GM10266 (cell line): Measurements from ENCODE around the gene PREB.
"Not testable (repeated sequence)": the region's sequence is repeated elsewhere in the genome, so short reads cannot be mapped to it uniquely, and the experiment has no call there.

ENCODE experiments used
- DNase-seq: peaks from one replicate; pipeline ENCODE4 v3.0.0; 2012; ENCODE audit errors: extremely low spot score
- TF ChIP-seq, protein P1 (sequence below): IDR thresholded peaks from 2 replicates; pipeline ENCODE4 v1.5.1; 2012; ENCODE audit warnings: mild to moderate bottlenecking, low read depth; ENCODE audit not compliant: control insufficient read depth, insufficient read depth; ENCODE audit errors: missing control alignments

The PREB gene

GRCh38 chr2:27122791-27123190, 11.6 kb downstream of the PREB start:
- no peak for DNase-seq
- TF ChIP-seq, protein P1, sequence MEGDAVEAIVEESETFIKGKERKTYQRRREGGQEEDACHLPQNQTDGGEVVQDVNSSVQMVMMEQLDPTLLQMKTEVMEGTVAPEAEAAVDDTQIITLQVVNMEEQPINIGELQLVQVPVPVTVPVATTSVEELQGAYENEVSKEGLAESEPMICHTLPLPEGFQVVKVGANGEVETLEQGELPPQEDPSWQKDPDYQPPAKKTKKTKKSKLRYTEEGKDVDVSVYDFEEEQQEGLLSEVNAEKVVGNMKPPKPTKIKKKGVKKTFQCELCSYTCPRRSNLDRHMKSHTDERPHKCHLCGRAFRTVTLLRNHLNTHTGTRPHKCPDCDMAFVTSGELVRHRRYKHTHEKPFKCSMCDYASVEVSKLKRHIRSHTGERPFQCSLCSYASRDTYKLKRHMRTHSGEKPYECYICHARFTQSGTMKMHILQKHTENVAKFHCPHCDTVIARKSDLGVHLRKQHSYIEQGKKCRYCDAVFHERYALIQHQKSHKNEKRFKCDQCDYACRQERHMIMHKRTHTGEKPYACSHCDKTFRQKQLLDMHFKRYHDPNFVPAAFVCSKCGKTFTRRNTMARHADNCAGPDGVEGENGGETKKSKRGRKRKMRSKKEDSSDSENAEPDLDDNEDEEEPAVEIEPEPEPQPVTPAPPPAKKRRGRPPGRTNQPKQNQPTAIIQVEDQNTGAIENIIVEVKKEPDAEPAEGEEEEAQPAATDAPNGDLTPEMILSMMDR, result no peak

DNA sequence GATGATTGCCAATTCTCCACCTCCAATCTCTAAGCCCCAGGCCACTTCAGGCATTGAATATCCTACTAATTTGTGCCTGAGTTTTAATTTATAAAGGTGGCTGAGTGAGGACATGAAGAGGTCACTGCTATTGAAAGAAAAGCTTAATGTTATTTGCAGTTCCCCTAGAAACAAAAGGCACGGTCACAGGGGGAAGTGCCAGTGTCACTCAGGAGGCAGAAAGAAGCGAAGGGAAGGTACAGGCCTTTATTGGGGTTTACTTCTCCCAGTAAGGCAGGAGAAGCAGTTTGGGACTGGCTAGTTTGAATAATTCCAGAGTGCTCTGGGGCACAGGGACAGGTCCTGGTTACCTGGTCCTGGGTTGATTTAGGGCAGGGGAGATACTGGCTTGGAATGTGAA, 12.5 kb downstream of the PREB start:
- DNase-seq, result no peak
- TF ChIP-seq, protein P1, result no peak

DNA sequence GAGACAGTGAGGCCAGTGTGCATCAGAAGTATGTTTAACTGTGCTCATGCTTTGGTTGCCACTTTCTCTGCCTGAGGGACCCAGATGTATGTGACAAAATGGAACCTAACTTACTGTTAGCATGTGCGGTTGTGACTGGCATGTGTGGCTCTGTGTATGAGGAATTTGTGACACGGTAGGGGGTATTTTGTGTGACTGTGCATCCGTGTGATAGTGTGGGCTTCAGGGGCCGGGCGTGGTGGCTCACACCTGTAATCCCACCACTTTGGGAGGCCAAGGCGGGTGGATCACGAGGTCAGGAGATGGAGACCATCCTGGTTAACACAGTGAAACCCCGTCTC, 15.1 kb downstream of the PREB start:
- not testable (repeated sequence) for DNase-seq

GRCh38 chr2:27118525-27119329, 15.7 kb downstream of the PREB start, which contains the start of gene CGREF1:
TSS of gene CGREF1 (minus strand) at chr2:27119128. CDS start at chr2:27104366, 14,762 bp downstream.
- no peak for DNase-seq
- TF ChIP-seq, protein P1, result no peak

DNA sequence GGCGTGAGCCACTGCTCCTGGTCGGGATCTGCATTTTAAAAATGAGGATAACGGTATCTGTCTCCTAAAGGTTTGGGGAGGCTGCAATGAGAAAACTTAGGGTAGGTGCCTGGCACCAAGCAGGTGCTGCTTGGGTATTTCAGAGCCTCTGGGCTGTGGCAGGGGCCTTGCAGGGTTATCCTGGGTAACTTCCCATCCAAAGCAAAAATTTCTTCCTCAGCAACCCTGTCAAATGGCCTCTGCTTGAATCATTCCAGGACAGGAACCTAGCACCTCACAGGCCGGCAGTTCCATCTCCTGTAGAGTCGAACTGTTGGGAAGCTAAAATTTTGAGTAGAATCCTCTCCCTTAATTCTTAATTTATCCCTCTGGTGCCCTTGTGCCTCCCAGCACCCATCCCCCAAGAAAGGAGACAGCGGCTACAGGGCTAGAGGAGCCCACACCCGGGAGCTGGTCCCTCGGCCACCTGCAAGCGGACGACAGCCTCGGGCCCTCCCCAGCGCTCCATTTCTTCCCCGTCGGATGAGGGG, 16.4 kb downstream of the PREB start:
- DNase-seq, result no peak
- TF ChIP-seq, protein P1, result no peak

- no peak for DNase-seq
Measured at GRCh38 chr2:27115519-27115918, 18.9 kb downstream of the PREB start.

GRCh38 chr2:27111392-27112078, 22.9 kb downstream of the PREB start:
- not testable (repeated sequence) for DNase-seq

More at GRCh38 chr2:27115519-27115918, 18.9 kb downstream of the PREB start:
- TF ChIP-seq, protein P1, result no peak

DNA sequence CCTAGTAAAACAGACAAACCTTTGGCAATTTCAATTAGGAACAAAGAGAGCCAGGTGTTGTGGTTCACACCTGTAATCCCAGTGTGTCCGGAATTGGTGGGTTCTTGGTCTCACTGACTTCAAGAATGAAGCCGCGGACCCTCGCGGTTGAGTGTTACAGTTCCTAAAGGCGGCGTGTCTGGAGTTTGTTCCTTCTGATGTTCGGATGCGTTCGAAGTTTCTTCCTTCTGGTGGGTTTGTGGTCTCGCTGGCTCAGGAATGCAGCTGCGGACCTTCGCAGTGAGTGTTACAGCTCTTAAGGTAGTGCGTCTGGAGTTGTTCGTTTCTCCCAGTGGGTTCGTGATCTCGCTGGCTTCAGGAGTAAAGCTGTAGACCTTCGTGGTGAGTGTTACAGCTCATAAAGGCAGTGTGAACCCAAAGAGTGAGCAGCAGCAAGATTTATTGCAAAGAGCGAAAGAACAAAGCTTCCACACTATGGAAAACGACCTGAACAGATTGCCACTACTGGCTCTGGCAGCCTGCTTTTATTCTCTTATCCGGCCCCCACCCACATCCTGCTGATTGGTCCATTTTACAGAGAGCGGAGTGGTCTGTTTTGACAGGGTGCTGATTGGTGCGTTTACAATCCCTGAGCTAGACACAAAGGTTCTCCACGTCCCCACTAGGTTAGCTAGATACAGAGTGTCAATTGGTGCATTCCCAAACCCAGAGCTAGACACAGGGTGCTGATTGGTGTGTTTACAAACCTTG, 23.7 kb downstream of the PREB start:
- DNase-seq, result not testable (repeated sequence)
